RWPE1 (cell line): Measurements from ENCODE around the gene ARID1B.

ENCODE experiments used
- CTCF ChIA-PET: fragments of 350-600 bp; sonication (Branson Sonifier 250); formaldehyde crosslinking; extraction: SDS; loops from one replicate; lab custom pipeline; 2021; lab: Yijun Ruan, JAX
- POLR2A ChIA-PET: fragments of 400-600 bp; formaldehyde crosslinking; extraction: SDS; loops from one replicate; lab custom pipeline; 2020; ENCODE audit warnings: antibody characterized with exemption; ENCODE audit not compliant: low non-redundant PET; lab: Yijun Ruan, JAX
- DNase-seq: peaks from one replicate; pipeline ENCODE4 v3.0.0; 2012; ENCODE audit warnings: low spot score
- H3K27ac ChIP-seq: fragments of 450-650 bp; 2 replicates; pipeline ENCODE4 v1.5.1; 2017
- CTCF ChIP-seq: fragments of 450-650 bp; conservative IDR thresholded peaks from 2 replicates; pipeline ENCODE4 v1.5.1; 2017; ENCODE audit warnings: low read depth, mild to moderate bottlenecking

The ARID1B gene

DNA sequence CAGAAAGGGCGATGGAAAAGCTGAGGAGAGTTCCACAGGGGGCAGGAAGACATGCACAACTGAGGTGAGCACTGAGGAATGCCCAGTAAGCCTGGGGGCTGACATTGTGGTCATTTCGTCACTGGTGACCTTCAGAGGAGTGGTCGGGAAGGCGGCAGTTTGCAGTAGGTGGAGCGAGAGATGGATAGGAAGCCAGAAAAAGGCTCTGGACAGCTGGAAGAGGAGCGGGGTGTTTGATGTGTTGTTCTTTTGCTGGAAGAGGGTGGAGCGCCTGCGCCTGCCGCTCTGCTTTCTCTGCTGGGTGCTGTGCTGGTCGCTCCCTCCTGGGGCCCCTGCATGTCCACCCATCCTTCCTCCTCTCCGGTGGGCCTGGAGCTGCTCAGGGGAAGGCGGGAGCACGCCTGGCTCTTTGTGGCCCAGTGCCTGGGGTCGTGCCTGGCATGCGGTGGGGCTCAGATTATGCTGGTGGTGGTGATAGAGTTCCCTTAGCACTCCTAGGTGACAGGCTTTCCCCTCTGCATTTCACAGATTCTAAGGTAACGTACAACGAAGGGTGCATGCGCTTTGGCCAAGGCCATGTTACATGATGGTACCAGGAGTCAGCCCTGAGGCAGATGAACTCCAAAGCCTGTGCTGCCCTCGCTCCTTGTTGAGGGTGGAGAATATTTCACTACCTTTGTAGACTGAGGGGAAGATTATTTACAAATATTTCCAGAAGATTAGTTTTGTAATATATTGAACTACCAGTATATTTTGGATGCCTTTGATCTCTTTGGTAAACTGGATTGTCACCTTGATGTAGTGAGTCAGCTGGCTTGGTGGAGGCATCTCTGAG is 20.9 kb downstream of the ARID1B start:
- ChIA-PET POLR2A (no interaction called here), CTCF (no interaction called here)
- DNase-seq: no peak
- no peak for TF ChIP-seq CTCF
- no peak overlapping the region for H3K27ac ChIP-seq

DNA sequence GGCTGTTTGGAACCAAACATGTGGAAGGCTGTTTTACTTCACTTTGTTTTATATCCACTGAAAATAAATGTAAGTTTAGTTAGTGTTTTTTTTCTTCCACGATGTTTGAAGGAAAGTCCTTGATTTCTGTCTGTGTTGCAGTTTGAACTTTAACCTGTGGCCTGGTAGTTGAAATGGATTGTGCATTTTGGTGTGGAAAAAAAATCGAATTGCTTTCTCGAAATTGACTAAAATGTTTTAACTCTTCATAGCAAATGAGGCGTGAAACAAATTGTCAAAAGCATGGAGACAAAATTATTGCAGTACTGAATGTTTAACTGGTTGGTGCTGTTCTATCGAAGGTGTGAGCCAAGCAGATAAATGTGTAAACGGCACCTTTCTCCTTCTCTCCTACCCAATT is 24.5 kb downstream of the ARID1B start:
- ChIA-PET POLR2A (no interaction called here), CTCF (interaction anchor here (0.6 kb wide), 1 partner anchor 1286 kb away, joined by 5 read pairs; no protein-coding TSS in a partner anchor)
- DNase-seq: no peak
- no peak for TF ChIP-seq CTCF
- no peak overlapping the region for H3K27ac ChIP-seq

GRCh38 chr6:156803353-156803752 is 26.2 kb downstream of the ARID1B start:
- ChIA-PET POLR2A (interaction anchor here (0.7 kb wide), 1 partner anchor 128 kb away, joined by 4 read pairs; no protein-coding TSS in a partner anchor), CTCF (no interaction called here)
- no peak for TF ChIP-seq CTCF
- no peak overlapping the region for H3K27ac ChIP-seq
- DNase-seq: no peak

DNA sequence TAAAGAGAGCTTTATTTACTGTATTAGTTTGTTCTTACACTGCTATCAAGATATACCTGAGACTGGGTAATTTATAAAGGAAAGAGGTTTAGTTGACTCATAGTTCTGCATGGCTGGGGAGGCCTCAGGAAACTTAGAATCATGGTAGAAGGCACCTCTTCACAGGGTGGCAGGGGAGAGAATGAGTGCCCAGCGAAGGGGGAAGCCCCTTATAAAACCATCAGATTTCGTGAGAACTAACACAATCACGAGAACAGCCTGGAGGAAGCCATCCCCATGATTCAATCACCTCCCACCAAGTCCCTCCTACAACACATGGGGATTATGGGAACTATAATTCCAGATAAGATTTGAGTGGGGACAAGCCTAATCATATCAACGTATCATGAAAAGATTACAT is 27.2 kb downstream of the ARID1B start:
- DNase-seq: no peak
- ChIA-PET POLR2A (no interaction called here), CTCF (interaction anchor here (0.5 kb wide), 1 partner anchor 819 kb away, joined by 3 read pairs; no protein-coding TSS in a partner anchor)
- no peak for TF ChIP-seq CTCF
- no peak overlapping the region for H3K27ac ChIP-seq

DNA sequence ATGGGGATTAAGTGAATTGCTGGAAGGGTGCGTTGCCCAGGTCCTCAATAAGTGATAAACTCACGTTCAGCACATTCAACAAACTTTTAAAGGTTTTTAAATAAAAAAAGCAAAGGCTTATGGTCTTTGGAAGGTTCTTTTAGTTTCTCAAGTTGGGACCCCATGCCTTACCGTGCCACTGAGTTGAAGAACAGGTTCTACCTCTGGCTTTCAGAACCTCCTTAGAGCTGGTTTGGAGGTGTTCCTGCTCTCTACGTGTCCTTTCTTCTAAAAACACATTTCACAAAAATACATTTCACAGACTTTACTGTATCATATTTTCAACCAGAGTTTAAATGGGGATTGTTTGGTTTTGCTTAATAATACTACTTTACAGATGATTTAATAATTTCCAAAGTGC is 29.0 kb downstream of the ARID1B start:
- no peak overlapping the region for H3K27ac ChIP-seq
- POLR2A ChIA-PET: no interaction called here
- DNase-seq: no peak
- CTCF ChIA-PET: interaction anchor here (0.6 to 1.1 kb wide), 2 partner anchors 10 to 29 kb away, joined by 4 to 5 read pairs; partner anchors contain the start of gene ARID1B
- no peak for TF ChIP-seq CTCF

DNA sequence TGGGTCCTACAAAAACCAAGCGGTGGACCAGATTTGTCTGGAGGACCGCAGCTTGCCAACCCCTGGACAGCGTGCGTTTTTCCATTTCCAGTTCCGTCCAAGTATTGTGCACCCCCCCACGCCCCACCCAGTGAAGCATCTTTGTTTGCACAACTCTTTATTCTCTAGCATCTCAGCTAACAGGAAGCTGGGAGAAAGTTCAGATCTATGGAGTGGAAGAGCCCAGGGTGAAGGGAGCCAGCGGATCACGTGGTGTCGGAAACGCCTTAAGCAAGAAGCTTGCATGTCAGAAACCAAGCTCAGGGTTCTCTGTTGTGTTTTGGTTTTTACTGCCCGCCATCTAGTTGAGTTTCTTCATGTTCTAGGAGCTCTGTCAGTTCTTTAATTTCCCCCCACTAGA is 29.9 kb downstream of the ARID1B start:
- no peak overlapping the region for H3K27ac ChIP-seq
- no peak for TF ChIP-seq CTCF
- POLR2A ChIA-PET: no interaction called here
- CTCF ChIA-PET: interaction anchor here (0.6 to 1.1 kb wide), 2 partner anchors 11 to 163 kb away, joined by 5 read pairs; no protein-coding TSS in a partner anchor
- no peak for DNase-seq
